HCT116 (cell line): ENCODE results near the gene SKIC3. TPM values are rescaled to one million over a fixed set of nuclear protein-coding genes. Genes with fewer than 3 reads are reported as not detected.

ENCODE experiments used
- ATAC-seq: fragments of 200-7000 bp; cut with Tn5 transposase; 2 replicates; pipeline ENCODE4 v1.9.1; 2020; ENCODE audit warnings: mild to moderate bottlenecking, moderate library complexity
- BruUV-seq: library from RNA; stranded (reverse); fragments of 400-500 nt; replicated peaks from 2 replicates; lab custom pipeline; 2021; lab: Mats Ljungman, UMichigan
- CTCF ChIA-PET: fragments of 300-600 bp; sonication (Branson Sonifier 250); formaldehyde crosslinking; loops from one replicate; lab custom pipeline; 2021; ENCODE audit warnings: antibody characterized with exemption; lab: Charles Lee
- POLR2A ChIA-PET: fragments of 300-600, 350-600 bp; sonication (Branson Sonifier 250); formaldehyde crosslinking; loops from one replicate; lab custom pipeline; 2021; ENCODE audit warnings: antibody characterized with exemption; lab: Charles Lee
- RAD21 ChIA-PET, 2 experiments: fragments of 300-600 bp; sonication (Branson Sonifier 250); formaldehyde crosslinking; loops; one replicate each; lab custom pipeline; 2023; ENCODE audit warnings: low total read pairs in 2 of 2; ENCODE audit not compliant: uncharacterized antibody in 2 of 2, unreplicated experiment in 2 of 2, low non-redundant PET in 1 of 2; lab: Charles Lee
- DNase-seq: peaks from one replicate; pipeline ENCODE4 v3.0.0-alpha.2; 2010; ENCODE audit warnings: low read depth, low spot score
- H2AFZ ChIP-seq: fragments of 200-600 bp; shearing (Covaris generic), sonication (generic); 2 replicates; pipeline ENCODE4 v1.6.1; 2017; ENCODE audit warnings: low read depth, mixed run types, mixed read lengths, antibody characterized with exemption, low read length; ENCODE audit not compliant: poor library complexity, severe bottlenecking
- H3K27ac ChIP-seq: 2 replicates; pipeline ENCODE4 v1.5.1; 2012; ENCODE audit warnings: low read depth, low read length
- H3K27me3 ChIP-seq: fragments of 200-600 bp; sonication (generic); 2 replicates; pipeline ENCODE4 v1.6.1; 2016; ENCODE audit warnings: mixed run types, low read length, mixed read lengths; ENCODE audit not compliant: insufficient read depth
- H3K36me3 ChIP-seq, 2 experiments: fragments of 200-500 bp in 1 of 2; fragments of 200-600 bp in 1 of 2; sonication (Bioruptor generic) in 1 of 2; sonication (generic) in 1 of 2; 2 replicates each; pipeline versions ENCODE4 v1.5.1 to v1.6.1; 2014 to 2016; ENCODE audit warnings: low read length in 2 of 2, inconsistent platforms in 1 of 2, mixed read lengths in 1 of 2, mixed run types in 1 of 2; ENCODE audit not compliant: insufficient read depth in 2 of 2, control insufficient read depth in 1 of 2
- H3K4me1 ChIP-seq, 2 experiments: fragments of 200-600 bp in 1 of 2; sonication (generic) in 1 of 2; 2 replicates each; pipeline versions ENCODE4 v1.5.1 to v1.6.1; 2012 to 2017; ENCODE audit warnings: low read length in 2 of 2, inconsistent platforms in 1 of 2, mild to moderate bottlenecking in 1 of 2, mixed read lengths in 1 of 2, mixed run types in 1 of 2, moderate library complexity in 1 of 2; ENCODE audit not compliant: insufficient read depth in 2 of 2, control insufficient read depth in 1 of 2
- H3K4me2 ChIP-seq: fragments of 200-600 bp; sonication (generic); 2 replicates; pipeline ENCODE4 v1.6.1; 2017; ENCODE audit warnings: mixed run types, low read length, mixed read lengths
- H3K4me3 ChIP-seq, 2 experiments: fragments of 200-600 bp in 1 of 2; sonication (generic) in 1 of 2; replicated peaks in 1 of 2; 2 replicates each; pipeline ENCODE4 v1.5.1; 2011 to 2016; ENCODE audit warnings: low read length in 2 of 2, control low read depth in 1 of 2, low read depth in 1 of 2, mild to moderate bottlenecking in 1 of 2, mixed read lengths in 1 of 2, mixed run types in 1 of 2
- H3K79me2 ChIP-seq: fragments of 200-600 bp; sonication (generic); 2 replicates; pipeline ENCODE4 v1.6.1; 2017; ENCODE audit warnings: mild to moderate bottlenecking, mixed run types, low read length, moderate library complexity, mixed read lengths; ENCODE audit not compliant: insufficient read depth
- H3K9ac ChIP-seq: fragments of 200-600 bp; sonication (generic); 2 replicates; pipeline ENCODE4 v1.6.1; 2016; ENCODE audit warnings: low read length, mixed read lengths
- H3K9me2 ChIP-seq: fragments of 200-600 bp; sonication (generic), shearing (Covaris generic); 2 replicates; pipeline ENCODE4 v1.6.1; 2017; ENCODE audit warnings: mixed run types, mild to moderate bottlenecking, moderate library complexity; ENCODE audit not compliant: insufficient read depth
- H3K9me3 ChIP-seq, 2 experiments: fragments of 200-500 bp in 1 of 2; fragments of 200-600 bp in 1 of 2; sonication (Bioruptor generic) in 1 of 2; sonication (generic) in 1 of 2; 2 replicates each; pipeline ENCODE4 v1.6.1; 2014 to 2017; ENCODE audit warnings: low read length in 2 of 2, mixed read lengths in 2 of 2, inconsistent platforms in 1 of 2, low read depth in 1 of 2, mild to moderate bottlenecking in 1 of 2, mixed run types in 1 of 2, moderate library complexity in 1 of 2; ENCODE audit not compliant: control insufficient read depth in 1 of 2, insufficient read depth in 1 of 2
- H4K20me1 ChIP-seq: fragments of 200-600 bp; sonication (generic), shearing (Covaris generic); 2 replicates; pipeline ENCODE4 v1.6.1; 2017; ENCODE audit warnings: mixed run types, mild to moderate bottlenecking, moderate library complexity; ENCODE audit not compliant: insufficient read depth
- CEBPB ChIP-seq: IDR thresholded peaks from 2 replicates; pipeline ENCODE4 v1.6.1; 2012; ENCODE audit warnings: low read depth
- EGR1 ChIP-seq: IDR thresholded peaks from 2 replicates; pipeline ENCODE4 v1.6.1; 2012; ENCODE audit warnings: low read depth
- SP1 ChIP-seq: IDR thresholded peaks from 2 replicates; pipeline ENCODE4 v1.6.1; 2012; ENCODE audit warnings: low read depth
- TCF7L2 ChIP-seq: IDR thresholded peaks from 2 replicates; pipeline ENCODE4 v1.7.0; 2011; ENCODE audit warnings: borderline replicate concordance, inconsistent platforms; ENCODE audit not compliant: insufficient read depth, insufficient read length; ENCODE audit errors: extremely low read depth
- intact Hi-C: fragments of 100-400 bp; cut with micrococcal nuclease; formaldehyde crosslinking; loops from 2 replicates; pipeline ENCODE4 v1.10.0; 2022
- total RNA-seq: library from RNA; stranded (reverse); gene quantifications from one replicate; pipeline ENCODE4 v1.2.1, GENCODE V29; 2021; ENCODE audit not compliant: unreplicated experiment
- TF ChIP-seq, protein P1 (sequence below): IDR thresholded peaks from 2 replicates; pipeline ENCODE4 v1.6.1; 2012; ENCODE audit warnings: low read depth

The SKIC3 gene
- total RNA-seq, 1 experiment from 2014 or later, result 35.1 TPM

DNA sequence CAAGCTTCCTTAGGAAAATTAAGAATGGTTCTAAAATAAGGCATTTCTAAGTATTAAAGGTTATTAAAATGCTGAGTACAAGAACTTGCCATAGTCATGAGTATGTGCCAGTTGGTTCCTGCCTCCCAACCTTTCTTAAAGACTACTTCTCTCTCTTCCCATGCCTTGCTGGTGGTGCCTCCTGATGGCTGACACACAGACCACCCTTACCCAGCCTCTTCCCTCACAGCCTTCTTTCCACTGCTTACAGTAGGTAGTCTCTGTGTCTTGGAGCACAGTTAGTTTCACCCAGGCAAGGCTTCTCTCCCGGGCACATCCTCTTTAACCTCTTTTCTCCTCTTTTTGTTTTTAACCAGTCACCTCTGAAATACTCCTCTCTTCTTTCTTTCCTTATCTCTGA lies 44.5 kb upstream of the SKIC3 start:
- H3K27ac ChIP-seq, result no peak overlapping the region
- H3K79me2 ChIP-seq, result no peaks in the 10 kb centered on the region
- no peak for DNase-seq
- H2AFZ ChIP-seq, result no peak overlapping the region
- H3K36me3 ChIP-seq, result no peaks in the 10 kb centered on the region
- no peaks in the 10 kb centered on the region for H3K4me1 ChIP-seq
- ChIA-PET RAD21 (no interaction called here), CTCF (no interaction called here), POLR2A (no interaction called here)
- no peak for TF ChIP-seq SP1
- TF ChIP-seq, protein P1, sequence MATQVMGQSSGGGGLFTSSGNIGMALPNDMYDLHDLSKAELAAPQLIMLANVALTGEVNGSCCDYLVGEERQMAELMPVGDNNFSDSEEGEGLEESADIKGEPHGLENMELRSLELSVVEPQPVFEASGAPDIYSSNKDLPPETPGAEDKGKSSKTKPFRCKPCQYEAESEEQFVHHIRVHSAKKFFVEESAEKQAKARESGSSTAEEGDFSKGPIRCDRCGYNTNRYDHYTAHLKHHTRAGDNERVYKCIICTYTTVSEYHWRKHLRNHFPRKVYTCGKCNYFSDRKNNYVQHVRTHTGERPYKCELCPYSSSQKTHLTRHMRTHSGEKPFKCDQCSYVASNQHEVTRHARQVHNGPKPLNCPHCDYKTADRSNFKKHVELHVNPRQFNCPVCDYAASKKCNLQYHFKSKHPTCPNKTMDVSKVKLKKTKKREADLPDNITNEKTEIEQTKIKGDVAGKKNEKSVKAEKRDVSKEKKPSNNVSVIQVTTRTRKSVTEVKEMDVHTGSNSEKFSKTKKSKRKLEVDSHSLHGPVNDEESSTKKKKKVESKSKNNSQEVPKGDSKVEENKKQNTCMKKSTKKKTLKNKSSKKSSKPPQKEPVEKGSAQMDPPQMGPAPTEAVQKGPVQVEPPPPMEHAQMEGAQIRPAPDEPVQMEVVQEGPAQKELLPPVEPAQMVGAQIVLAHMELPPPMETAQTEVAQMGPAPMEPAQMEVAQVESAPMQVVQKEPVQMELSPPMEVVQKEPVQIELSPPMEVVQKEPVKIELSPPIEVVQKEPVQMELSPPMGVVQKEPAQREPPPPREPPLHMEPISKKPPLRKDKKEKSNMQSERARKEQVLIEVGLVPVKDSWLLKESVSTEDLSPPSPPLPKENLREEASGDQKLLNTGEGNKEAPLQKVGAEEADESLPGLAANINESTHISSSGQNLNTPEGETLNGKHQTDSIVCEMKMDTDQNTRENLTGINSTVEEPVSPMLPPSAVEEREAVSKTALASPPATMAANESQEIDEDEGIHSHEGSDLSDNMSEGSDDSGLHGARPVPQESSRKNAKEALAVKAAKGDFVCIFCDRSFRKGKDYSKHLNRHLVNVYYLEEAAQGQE, result no peak
- no peak for TF ChIP-seq TCF7L2
- TF ChIP-seq, all 23 proteins: peak for 0
- Histone ChIP-seq H3K4me3 (no peak overlapping the region), H3K9me3 (no peaks in the 10 kb centered on the region), H3K9ac (no peak overlapping the region), H3K27me3 (no peaks in the 10 kb centered on the region), H3K4me2 (no peak overlapping the region), H4K20me1 (no peaks in the 10 kb centered on the region), H3K9me2 (no peaks in the 10 kb centered on the region)
- BruUV-seq, result no TSS peak
- ATAC-seq, result no peak
- intact Hi-C loops, result no loop called here

DNA sequence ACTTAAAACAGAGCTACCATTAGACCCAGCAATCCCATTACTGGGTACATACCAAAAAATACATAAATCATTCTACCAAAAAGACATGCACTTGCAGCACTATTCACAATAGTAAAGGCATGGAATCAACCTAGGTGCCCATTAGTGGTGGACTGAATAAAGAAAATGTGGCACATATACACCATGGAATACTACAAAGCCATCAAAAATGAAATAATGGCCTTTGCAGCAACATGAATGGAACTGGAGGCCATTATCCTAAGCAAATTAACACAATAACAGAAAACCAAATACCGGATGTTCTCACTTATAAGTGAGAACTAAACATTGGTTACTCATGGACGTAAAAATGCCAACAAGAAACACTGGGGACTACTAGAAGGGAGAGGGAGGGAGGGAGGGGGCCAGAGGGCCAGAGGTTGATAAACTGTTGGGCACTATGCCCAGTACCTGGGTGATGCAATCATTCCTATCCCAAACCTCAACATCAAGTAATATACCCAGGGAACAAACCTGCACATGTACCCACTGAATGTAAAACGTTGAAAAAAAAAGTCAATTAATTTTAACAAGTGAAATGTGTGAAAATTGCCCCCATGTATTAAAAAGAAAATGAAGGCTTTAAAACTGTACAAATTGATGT lies 40.6 kb upstream of the SKIC3 start:
- TF ChIP-seq EGR1 (no peak), CEBPB (0 out of 2 replicates have a peak, but pooled peaks have one; percentile 35)
- intact Hi-C loops, result no loop called here
- Histone ChIP-seq H2AFZ (no peak overlapping the region), H3K9me2 (no peaks in the 10 kb centered on the region), H4K20me1 (no peaks in the 10 kb centered on the region), H3K9me3 (no peaks in the 10 kb centered on the region), H3K27ac (no peak overlapping the region), H3K36me3 (no peaks in the 10 kb centered on the region), H3K4me3 (no peak overlapping the region), H3K4me1 (peaks cover 0 to 20% of the 10 kb centered on the region in 2 experiments; a peak in 2 of 4 replicates), H3K9ac (no peak overlapping the region), H3K4me2 (no peak overlapping the region), H3K27me3 (no peaks in the 10 kb centered on the region), H3K79me2 (no peaks in the 10 kb centered on the region)
- no peak for DNase-seq
- no TSS peak for BruUV-seq
- POLR2A ChIA-PET, result no interaction called here
- ATAC-seq, result no peak
- RAD21 ChIA-PET, result no interaction called here
- CTCF ChIA-PET, result no interaction called here
